GM12864 (cell line): Measurements from ENCODE around the gene SAPCD2.
A peak's percentile ranks its signal among the peaks of the same experiment; 100 is the strongest.
"Not testable (repeated sequence)": the region's sequence is repeated elsewhere in the genome, so short reads cannot be mapped to it uniquely, and the experiment has no call there.

Experiments used
- DNase-seq: peaks from one replicate; pipeline ENCODE4 v3.0.0-alpha.2; 2011; ENCODE audit warnings: low read depth
- H3K4me3 ChIP-seq: 2 replicates; pipeline ENCODE4 v1.5.1; 2011; ENCODE audit warnings: mild to moderate bottlenecking, low read depth, low read length, control low read depth
- TF ChIP-seq, protein P1 (sequence below): IDR thresholded peaks from 2 replicates; pipeline ENCODE4 v1.5.1; 2011; ENCODE audit warnings: low read depth, mild to moderate bottlenecking, moderate library complexity, low read length, control low read depth, inconsistent platforms; ENCODE audit errors: missing control alignments

Gene SAPCD2, protein sequence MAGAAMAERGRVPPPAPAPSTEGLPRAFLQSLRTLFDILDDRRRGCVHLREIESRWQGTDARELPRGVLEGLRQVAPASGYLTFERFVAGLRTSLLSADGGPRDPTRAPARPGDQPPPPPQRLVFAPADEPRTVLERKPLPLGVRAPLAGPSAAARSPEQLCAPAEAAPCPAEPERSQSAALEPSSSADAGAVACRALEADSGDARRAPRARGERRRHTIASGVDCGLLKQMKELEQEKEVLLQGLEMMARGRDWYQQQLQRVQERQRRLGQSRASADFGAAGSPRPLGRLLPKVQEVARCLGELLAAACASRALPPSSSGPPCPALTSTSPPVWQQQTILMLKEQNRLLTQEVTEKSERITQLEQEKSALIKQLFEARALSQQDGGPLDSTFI

DNA sequence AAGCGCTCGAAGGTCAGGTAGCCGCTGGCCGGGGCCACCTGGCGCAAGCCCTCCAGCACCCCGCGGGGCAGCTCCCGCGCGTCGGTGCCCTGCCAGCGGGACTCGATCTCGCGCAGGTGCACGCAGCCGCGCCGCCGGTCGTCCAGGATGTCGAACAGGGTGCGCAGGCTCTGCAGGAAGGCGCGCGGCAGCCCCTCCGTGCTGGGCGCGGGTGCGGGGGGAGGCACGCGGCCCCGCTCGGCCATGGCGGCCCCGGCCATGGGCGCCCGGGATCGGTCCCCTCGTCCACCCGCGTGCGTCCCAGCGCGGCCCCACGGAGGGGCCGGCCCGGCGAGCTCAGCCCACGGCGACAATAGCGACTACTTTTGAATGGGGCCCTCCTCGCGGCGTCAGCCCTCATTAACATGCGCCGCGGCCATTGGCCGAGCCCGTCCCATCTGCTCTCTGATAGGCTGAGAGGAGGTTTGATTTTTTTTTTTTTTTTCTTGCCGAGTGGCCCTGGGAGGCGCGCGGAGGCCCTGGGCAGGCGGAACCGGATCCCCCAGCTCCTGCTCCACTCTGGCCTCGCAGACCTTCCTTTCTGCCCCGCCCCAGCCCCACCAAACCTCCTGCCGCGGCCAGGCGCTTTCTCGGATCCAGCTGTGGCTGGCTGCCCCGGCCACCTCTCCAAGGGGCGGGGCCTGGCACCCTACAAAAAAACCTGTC lies at the start of gene SAPCD2:
Gene SAPCD2 (minus strand): TSS at position 357 of the 705 bp plus-strand sequence. CDS start 97 bp downstream, at position 260.
- TF ChIP-seq, protein P1, sequence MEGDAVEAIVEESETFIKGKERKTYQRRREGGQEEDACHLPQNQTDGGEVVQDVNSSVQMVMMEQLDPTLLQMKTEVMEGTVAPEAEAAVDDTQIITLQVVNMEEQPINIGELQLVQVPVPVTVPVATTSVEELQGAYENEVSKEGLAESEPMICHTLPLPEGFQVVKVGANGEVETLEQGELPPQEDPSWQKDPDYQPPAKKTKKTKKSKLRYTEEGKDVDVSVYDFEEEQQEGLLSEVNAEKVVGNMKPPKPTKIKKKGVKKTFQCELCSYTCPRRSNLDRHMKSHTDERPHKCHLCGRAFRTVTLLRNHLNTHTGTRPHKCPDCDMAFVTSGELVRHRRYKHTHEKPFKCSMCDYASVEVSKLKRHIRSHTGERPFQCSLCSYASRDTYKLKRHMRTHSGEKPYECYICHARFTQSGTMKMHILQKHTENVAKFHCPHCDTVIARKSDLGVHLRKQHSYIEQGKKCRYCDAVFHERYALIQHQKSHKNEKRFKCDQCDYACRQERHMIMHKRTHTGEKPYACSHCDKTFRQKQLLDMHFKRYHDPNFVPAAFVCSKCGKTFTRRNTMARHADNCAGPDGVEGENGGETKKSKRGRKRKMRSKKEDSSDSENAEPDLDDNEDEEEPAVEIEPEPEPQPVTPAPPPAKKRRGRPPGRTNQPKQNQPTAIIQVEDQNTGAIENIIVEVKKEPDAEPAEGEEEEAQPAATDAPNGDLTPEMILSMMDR: no peak

DNA sequence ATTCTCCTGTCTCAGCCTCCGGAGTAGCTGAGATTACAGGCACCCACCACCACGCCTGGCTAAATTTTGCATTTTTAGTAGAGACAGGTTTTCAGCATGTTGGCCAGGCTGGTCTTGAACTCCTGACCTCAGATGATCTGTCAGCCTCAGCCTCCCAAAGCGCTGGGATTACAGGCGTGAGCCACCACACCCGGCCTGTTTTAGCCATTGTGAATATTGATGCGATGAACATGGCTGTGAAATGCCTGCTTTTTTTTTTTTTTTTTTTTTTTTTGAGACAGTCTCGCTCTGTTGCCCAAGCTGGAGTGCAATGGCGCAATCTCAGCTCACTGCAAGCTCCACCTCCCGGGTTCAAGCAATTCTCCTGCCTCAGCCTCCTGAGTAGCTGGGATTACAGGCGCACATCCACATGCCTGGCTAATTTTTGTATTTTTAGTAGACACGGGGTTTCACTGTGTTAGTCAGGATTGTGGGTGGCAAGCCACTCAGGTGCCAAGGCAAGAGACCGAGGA lies 47.8 kb upstream of the SAPCD2 start:
- H3K4me3 ChIP-seq, DNase-seq: not testable (repeated sequence)

More for the DNA sequence above, at the start of gene SAPCD2:
- DNase-seq: peak; percentile 70
- H3K4me3 ChIP-seq: peak within 1 kb of the TSS; percentile 77

DNA sequence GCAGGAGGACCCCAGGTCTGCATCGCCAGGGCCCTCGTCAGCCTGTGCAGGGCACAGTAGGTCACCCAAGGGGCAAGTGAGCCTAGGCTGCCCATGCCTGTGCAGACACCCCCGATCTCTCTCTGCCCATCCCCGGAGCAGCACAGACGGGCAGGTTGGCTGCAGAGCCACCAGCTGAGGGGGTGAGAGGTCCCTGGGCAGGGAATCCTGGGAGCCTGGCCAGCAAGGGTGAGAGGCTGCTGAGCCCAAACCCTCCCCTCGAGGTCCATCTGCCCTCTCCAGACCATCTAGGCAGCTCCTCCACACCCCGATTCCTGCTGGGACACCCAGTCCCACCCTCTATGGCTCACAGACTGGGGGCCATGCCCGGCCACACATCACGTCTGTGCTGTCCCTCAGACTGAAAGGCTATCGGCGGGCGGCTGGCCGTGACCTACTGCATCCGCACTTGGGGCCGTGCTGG lies 46.9 kb upstream of the SAPCD2 start:
- TF ChIP-seq, protein P1: no peak
- no peak overlapping the region for H3K4me3 ChIP-seq
- no peak for DNase-seq

DNA sequence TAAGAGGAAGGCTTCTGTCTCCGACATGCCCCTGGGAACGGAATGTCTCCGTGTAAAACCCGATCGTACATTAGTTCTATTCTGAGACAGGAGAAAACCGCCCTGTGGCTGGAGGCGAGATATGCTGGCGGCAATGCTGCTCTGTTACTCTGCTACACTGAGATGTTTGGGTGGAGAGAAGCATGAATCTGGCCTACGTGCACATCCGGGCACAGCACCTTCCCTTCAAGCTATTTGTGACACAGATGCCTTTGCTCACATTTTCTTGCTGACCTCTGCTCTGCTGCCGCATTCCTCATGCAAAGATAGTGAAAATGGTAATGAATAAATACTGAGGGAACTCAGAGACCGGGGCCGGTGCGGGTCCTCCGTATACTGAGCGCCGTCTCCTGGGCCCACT lies 46.4 kb upstream of the SAPCD2 start:
- no peak overlapping the region for H3K4me3 ChIP-seq
- TF ChIP-seq, protein P1: no peak
- DNase-seq: no peak

DNA sequence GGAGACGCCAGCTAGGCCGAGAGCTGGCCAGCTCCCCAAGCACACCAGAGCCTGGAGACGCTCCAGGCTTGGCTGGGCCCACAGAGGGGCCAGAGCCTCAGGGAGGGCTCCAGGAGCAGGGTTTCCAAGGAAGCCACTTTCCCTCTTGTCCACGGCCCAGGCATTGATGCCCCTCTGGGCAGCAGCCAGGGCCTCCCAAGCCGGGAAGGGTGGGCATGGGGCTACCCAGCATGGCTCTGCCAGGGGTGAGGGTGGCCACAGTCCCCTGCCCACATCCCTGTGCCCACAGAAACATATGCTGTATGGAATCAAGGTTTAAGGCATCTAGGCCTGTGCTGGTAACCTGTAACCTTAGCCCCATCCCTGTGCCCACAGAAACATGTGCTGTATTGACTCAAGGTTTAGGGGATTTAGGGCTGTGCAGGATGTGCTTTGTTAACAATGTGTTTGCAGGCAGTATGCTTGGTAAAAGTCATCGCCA lies 45.7 kb upstream of the SAPCD2 start:
- no peak overlapping the region for H3K4me3 ChIP-seq
- no peak for DNase-seq
- TF ChIP-seq, protein P1: no peak

DNA sequence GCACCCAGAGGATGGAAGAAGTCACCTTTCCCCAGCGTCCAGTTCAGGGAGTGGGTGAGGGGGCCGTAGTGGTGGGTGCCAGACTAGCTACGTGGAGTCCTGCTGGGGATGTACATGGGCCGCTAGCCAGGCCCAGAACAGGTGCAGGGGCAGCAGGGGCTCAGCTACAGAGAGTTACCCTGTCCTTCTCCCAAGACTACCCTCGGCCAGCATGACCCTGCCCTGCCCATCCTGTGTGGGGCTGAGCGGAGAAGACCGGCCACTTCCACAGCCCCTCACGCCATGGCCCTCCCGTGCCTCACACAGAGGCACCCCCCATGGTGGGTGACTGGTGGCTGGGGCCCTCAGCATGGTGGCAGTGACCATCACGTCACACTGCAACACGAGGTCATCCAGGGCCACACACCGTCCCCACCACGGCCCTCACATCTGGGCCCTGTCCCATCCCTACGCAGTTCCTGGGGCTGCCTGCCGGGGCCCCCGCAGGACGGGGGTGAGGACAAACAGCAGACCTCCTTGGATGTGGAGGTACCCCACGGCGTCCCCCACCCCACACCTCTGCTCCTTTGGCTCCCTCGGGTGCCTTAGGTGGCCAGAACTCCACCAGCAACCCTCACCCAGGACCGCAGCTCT lies 45.2 kb upstream of the SAPCD2 start:
- TF ChIP-seq, protein P1: no peak
- H3K4me3 ChIP-seq: peak overlapping the region; percentile 60; the same call in 1 of the 2 replicates
- no peak for DNase-seq
